NT2/D1 (cell line): ENCODE data around the gene ANKMY2.

Experiments
- DNase-seq: peaks from one replicate; pipeline ENCODE4 v3.0.0-alpha.2; 2011; ENCODE audit warnings: low read depth, low spot score
- H3K27me3 ChIP-seq: 2 replicates; pipeline ENCODE4 v1.6.0; 2011; ENCODE audit warnings: mild to moderate bottlenecking; ENCODE audit not compliant: insufficient read length, insufficient read depth
- H3K36me3 ChIP-seq: 2 replicates; pipeline ENCODE4 v1.6.1; 2011; ENCODE audit warnings: mild to moderate bottlenecking, low read length, mixed read lengths; ENCODE audit not compliant: insufficient read depth, insufficient read length
- H3K4me1 ChIP-seq: 2 replicates; pipeline ENCODE4 v1.5.1; 2011; ENCODE audit not compliant: insufficient read depth, insufficient read length
- H3K4me3 ChIP-seq: 2 replicates; pipeline ENCODE4 v1.5.1; 2011; ENCODE audit warnings: low read depth; ENCODE audit not compliant: insufficient read length
- H3K9ac ChIP-seq: 2 replicates; pipeline ENCODE4 v1.6.0; 2011; ENCODE audit warnings: low read depth; ENCODE audit not compliant: insufficient read length
- H3K9me3 ChIP-seq: 2 replicates; pipeline ENCODE4 v1.5.1; 2011; ENCODE audit warnings: mild to moderate bottlenecking, low read length; ENCODE audit not compliant: insufficient read depth
- SUZ12 ChIP-seq: IDR thresholded peaks from 2 replicates; pipeline ENCODE4 v1.6.1; 2011; ENCODE audit not compliant: insufficient read length, insufficient read depth; ENCODE audit errors: extremely low read depth
- YY1 ChIP-seq: IDR thresholded peaks from 2 replicates; pipeline ENCODE4 v1.6.1; 2011; ENCODE audit not compliant: insufficient read length, insufficient read depth
- ZNF274 ChIP-seq: IDR thresholded peaks from 2 replicates; pipeline ENCODE4 v1.6.1; 2011; ENCODE audit warnings: mild to moderate bottlenecking, low read depth, low read length

Gene ANKMY2

DNA sequence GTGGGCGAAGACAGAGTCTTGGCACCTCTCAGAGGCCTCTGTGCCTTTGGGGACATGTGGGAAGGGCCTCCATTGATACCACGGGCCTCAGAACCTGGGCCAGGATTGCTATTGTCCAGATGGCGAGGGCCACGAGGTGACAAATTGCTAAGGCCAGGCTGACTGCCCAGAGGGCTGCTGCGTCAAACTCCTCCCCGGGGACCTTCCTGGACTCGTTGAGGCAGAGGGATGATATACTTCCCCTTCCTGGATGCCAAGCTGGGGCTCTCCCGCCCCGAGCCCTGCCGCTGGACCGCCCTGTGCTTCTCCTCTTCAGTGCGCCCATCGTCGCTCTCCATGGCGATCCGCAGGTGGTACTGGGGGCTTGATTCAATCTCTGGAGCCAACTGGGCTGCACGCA is 60.0 kb downstream of the ANKMY2 start:
- no peak for DNase-seq
- Histone ChIP-seq H3K36me3 (no peaks in the 10 kb centered on the region), H3K27me3 (no peaks in the 10 kb centered on the region), H3K9ac (no peak overlapping the region), H3K4me1 (no peaks in the 10 kb centered on the region), H3K4me3 (no peak overlapping the region), H3K9me3 (no peaks in the 10 kb centered on the region)
- TF ChIP-seq ZNF274 (no peak), YY1 (no peak), SUZ12 (no peak)

DNA sequence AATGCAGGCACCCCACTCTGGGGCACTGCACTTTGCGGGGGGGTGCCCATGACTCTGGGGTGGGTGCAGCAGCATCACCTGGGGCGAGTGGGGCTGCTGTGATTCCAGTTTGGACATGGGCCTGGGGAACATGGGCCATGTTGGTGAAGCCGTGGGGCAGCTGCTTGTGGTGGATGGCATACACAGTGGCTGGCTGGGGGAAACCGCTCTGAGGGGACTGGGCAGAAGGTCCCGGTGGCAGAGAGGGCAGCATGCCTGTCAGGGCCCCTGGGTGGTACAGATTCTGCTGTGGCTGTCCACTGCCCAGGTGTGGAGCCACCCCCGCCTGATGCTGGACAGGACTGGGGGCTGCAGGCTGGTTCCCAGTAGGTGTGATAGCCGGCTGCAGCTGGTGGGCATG is 61.7 kb downstream of the ANKMY2 start:
- no peak for DNase-seq
- H3K27me3 ChIP-seq, result no peaks in the 10 kb centered on the region
- no peaks in the 10 kb centered on the region for H3K36me3 ChIP-seq
- no peaks in the 10 kb centered on the region for H3K4me1 ChIP-seq
- no peak overlapping the region for H3K4me3 ChIP-seq
- TF ChIP-seq SUZ12, result no peak
- no peak for TF ChIP-seq ZNF274
- no peak for TF ChIP-seq YY1
- no peak overlapping the region for H3K9ac ChIP-seq
- H3K9me3 ChIP-seq, result no peaks in the 10 kb centered on the region

DNA sequence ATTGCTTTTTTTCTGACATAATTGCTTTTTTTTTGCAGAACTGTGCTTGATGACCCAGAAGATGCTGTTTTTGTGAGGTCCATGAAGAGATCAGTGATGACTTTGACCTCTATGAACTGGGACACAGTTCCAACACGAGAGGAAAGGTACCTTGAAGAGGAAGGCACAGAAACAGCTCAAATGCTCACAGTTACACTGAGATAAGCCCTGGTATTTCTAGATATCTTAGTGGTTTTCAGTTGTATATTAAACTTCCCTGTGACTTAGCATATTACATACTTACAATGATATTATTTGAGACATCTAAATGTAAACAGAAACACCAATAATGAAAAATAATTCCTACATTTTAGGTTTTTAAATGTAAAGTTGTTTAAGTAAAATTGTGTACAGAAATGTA is 64.3 kb downstream of the ANKMY2 start:
- H3K27me3 ChIP-seq, result no peaks in the 10 kb centered on the region
- no peak for DNase-seq
- no peak for TF ChIP-seq ZNF274
- no peak for TF ChIP-seq YY1
- no peak for TF ChIP-seq SUZ12
- H3K9me3 ChIP-seq, result no peaks in the 10 kb centered on the region
- no peak overlapping the region for H3K9ac ChIP-seq
- no peaks in the 10 kb centered on the region for H3K4me1 ChIP-seq
- H3K4me3 ChIP-seq, result no peak overlapping the region
- no peaks in the 10 kb centered on the region for H3K36me3 ChIP-seq

- H3K4me1 ChIP-seq, result no peaks in the 10 kb centered on the region
Measured at GRCh38 chr7:16579216-16579615, 66.3 kb downstream of the ANKMY2 start.

GRCh38 chr7:16571941-16572340 is 73.6 kb downstream of the ANKMY2 start:
- no peak for DNase-seq
- Histone ChIP-seq H3K9ac (no peak overlapping the region), H3K27me3 (no peaks in the 10 kb centered on the region), H3K4me1 (no peaks in the 10 kb centered on the region), H3K36me3 (no peaks in the 10 kb centered on the region), H3K9me3 (no peaks in the 10 kb centered on the region), H3K4me3 (no peak overlapping the region)
- TF ChIP-seq SUZ12 (no peak), ZNF274 (no peak), YY1 (no peak)

More at GRCh38 chr7:16579216-16579615, 66.3 kb downstream of the ANKMY2 start:
- no peak for DNase-seq
- Histone ChIP-seq H3K9me3 (no peaks in the 10 kb centered on the region), H3K9ac (no peak overlapping the region), H3K36me3 (no peaks in the 10 kb centered on the region), H3K4me3 (no peak overlapping the region), H3K27me3 (no peaks in the 10 kb centered on the region)
- no peak for TF ChIP-seq ZNF274
- no peak for TF ChIP-seq SUZ12
- no peak for TF ChIP-seq YY1

DNA sequence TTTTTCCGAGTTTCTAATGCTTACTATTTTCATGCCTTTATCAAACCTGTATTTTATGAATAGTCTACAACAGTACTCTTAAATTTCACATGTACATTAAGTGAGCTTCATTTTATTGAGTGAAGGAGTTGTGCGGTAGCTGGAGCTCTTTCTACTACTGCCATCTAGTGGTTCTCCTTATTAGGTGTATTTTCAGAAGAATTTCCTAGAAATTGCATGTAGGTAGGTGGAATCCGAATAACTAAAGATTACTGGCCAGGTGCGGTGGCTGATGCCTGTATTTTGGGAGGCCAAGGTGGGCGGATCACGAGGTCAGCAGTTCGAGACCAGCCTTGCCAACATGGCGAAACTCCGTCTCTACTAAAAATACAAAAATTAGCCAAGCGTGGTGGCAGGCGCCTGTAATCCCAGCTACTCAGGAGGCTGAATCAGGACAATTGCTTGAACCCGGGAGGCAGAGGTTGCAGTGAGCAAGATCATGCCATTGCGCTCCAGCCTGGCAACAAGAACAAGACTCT is 80.6 kb downstream of the ANKMY2 start:
- no peaks in the 10 kb centered on the region for H3K9me3 ChIP-seq
- H3K4me3 ChIP-seq, result no peak overlapping the region
- H3K9ac ChIP-seq, result no peak overlapping the region
- TF ChIP-seq YY1 (no peak), SUZ12 (no peak), ZNF274 (no peak)
- H3K36me3 ChIP-seq, result no peaks in the 10 kb centered on the region
- H3K27me3 ChIP-seq, result no peaks in the 10 kb centered on the region
- peak; percentile 46 for DNase-seq
- no peaks in the 10 kb centered on the region for H3K4me1 ChIP-seq

GRCh38 chr7:16564023-16564380 is 81.6 kb downstream of the ANKMY2 start:
- DNase-seq, result no peak
- no peak for TF ChIP-seq YY1
- TF ChIP-seq SUZ12, result no peak
- TF ChIP-seq ZNF274, result no peak
- Histone ChIP-seq H3K9me3 (no peaks in the 10 kb centered on the region), H3K36me3 (no peaks in the 10 kb centered on the region), H3K4me1 (no peaks in the 10 kb centered on the region), H3K9ac (no peak overlapping the region), H3K27me3 (no peaks in the 10 kb centered on the region), H3K4me3 (no peak overlapping the region)

DNA sequence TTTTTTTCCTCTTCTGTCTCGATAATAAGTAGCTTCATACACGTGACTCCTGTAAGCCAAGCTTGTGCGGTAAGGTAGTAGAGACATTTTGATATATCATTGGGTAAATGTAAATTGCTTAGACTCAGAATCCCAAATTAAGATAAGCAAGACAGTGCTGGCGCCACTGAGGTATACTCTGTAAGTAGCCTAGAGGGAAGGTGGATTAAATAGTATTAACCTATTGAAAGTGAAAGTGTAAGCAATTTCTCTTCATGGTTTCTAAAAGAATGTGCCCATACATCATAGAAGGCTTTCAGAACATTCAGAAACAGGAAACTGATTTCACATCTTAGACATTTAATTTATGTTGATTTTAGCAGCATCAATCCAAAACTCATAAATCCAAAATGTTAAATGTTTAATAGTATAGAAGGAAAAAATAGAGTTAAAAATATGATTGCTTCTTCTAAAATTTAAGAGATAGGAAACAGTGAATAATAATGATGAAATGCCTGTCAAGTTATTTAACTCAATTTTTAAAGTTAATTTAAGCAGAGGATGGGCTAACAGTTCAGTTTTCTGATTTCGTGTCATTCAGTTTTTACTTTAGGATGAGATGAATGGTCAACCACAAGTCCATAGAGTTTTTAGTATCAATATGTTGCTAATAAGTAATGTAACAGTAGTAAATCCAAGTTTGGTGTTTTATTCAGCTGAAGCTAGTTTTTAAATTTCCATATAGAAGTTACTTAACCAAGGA is 82.1 kb downstream of the ANKMY2 start:
- H3K4me3 ChIP-seq, result no peak overlapping the region
- TF ChIP-seq SUZ12 (no peak), ZNF274 (no peak)
- H3K36me3 ChIP-seq, result no peaks in the 10 kb centered on the region
- no peaks in the 10 kb centered on the region for H3K4me1 ChIP-seq
- no peak overlapping the region for H3K9ac ChIP-seq
- H3K9me3 ChIP-seq, result no peaks in the 10 kb centered on the region
- no peak for DNase-seq
- H3K27me3 ChIP-seq, result no peaks in the 10 kb centered on the region
